Activated T-helper 17 cell treated with anti-CD3 and anti-CD28 coated beads, Interleukin-2, amount 50 U/mL, for 72 hours (primary cell): ENCODE results near the gene TSNAX. TPM values are rescaled to one million over a fixed set of nuclear protein-coding genes. Genes with fewer than 3 reads are reported as not detected.
"Not testable (repeated sequence)": the region's sequence is repeated elsewhere in the genome, so short reads cannot be mapped to it uniquely, and the experiment has no call there.

Experiments
- ATAC-seq: fragments of 150-1000 bp; cut with Tn5 transposase; replicated peaks from 2 replicates; pipeline ENCODE4 v1.10.0; 2021; ENCODE audit warnings: mild to moderate bottlenecking, moderate library complexity
- H3K27ac Mint-ChIP-seq: one replicate; pipeline ENCODE4 v1.8.0; 2022; ENCODE audit warnings: mixed read lengths
- H3K27me3 Mint-ChIP-seq: one replicate; pipeline ENCODE4 v1.8.0; 2022; ENCODE audit warnings: mixed read lengths
- H3K36me3 Mint-ChIP-seq: one replicate; pipeline ENCODE4 v1.8.0; 2022; ENCODE audit warnings: low read depth, mild to moderate bottlenecking, mixed read lengths
- H3K4me1 Mint-ChIP-seq: one replicate; pipeline ENCODE4 v1.8.0; 2022; ENCODE audit warnings: mixed read lengths
- H3K4me3 Mint-ChIP-seq: one replicate; pipeline ENCODE4 v1.8.0; 2022; ENCODE audit warnings: mild to moderate bottlenecking, mixed read lengths
- H3K9me3 Mint-ChIP-seq: one replicate; pipeline ENCODE4 v1.8.0; 2022; ENCODE audit warnings: mixed read lengths
- total RNA-seq, 2 donors: library from RNA; stranded (reverse); gene quantifications; one replicate each; pipeline ENCODE4 v1.2.3, GENCODE V29; 2022

Gene TSNAX
- total RNA-seq, 2 donors from 2014 or later: 34.5 to 35.3 TPM

DNA sequence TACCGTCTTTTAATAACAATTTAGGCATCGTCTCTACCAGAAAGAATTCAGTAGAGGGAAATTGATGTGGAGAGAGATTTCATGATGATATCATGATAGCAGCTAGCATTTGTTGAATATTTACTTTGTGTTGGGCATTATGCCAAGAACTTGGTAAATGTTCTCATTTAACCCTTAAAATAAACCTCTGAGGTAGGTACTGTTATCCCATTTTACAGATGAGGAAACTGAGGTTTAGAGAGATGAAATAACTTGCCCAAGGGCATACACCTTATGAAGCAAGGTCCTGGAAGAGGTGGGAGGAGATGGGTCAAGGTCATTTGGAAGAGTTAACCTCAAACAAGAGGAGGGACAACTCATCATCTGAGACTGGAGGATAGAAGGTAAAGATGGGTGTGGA lies 34.8 kb downstream of the TSNAX start:
- Mint-ChIP-seq H3K27me3 (no peaks in the 10 kb centered on the region), H3K4me1 (peaks cover 3% of the 10 kb centered on the region), H3K36me3 (peaks cover 56% of the 10 kb centered on the region), H3K27ac (no peak overlapping the region), H3K9me3 (no peaks in the 10 kb centered on the region), H3K4me3 (no peak overlapping the region)
- no peak for ATAC-seq

GRCh38 chr1:231564373-231564772 lies 35.9 kb downstream of the TSNAX start:
- Mint-ChIP-seq H3K4me1 (peaks cover 3% of the 10 kb centered on the region), H3K36me3 (peaks cover 56% of the 10 kb centered on the region), H3K27me3 (no peaks in the 10 kb centered on the region), H3K27ac (no peak overlapping the region), H3K9me3 (no peaks in the 10 kb centered on the region), H3K4me3 (no peak overlapping the region)
- ATAC-seq: no peak

DNA sequence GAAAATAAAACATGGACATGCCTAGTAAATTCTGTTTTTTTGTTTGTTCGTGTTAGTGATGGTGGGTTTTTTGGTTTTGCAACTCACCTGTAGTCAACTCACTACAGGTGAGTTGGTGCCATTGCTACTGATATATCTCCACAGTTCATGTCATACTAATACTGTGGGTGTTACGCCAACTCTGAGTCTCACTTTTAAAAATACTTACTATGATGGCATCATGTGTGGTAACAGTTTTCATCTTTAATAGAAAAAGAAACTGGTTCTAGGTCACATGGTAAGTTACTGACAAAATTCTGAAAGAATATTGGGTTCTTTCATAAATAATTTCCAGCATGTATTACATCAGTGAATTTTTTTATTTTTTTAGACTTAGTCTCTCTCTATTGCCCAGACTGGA lies 38.0 kb downstream of the TSNAX start:
- peak; percentile 87 for ATAC-seq
- no peaks in the 10 kb centered on the region for H3K27me3 Mint-ChIP-seq
- H3K36me3 Mint-ChIP-seq: peaks cover 48% of the 10 kb centered on the region
- H3K4me3 Mint-ChIP-seq: no peak overlapping the region
- no peak overlapping the region for H3K27ac Mint-ChIP-seq
- peaks cover 3% of the 10 kb centered on the region for H3K4me1 Mint-ChIP-seq
- no peaks in the 10 kb centered on the region for H3K9me3 Mint-ChIP-seq

DNA sequence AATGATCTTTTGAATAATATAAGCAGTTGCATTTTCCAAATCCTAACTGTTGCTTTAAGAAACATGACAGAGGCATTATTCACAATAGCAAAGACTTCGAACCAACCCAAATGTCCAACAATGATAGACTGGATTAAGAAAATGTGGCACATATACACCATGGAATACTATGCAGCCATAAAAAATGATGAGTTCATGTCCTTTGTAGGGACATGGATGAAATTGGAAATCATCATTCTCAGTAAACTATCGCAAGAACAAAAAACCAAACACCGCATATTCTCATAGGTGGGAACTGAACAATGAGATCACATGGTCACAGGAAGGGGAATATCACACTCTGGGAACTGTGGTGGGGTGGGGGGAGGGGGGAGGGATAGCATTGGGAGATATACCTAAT lies 41.8 kb downstream of the TSNAX start:
- peaks cover 19% of the 10 kb centered on the region for H3K36me3 Mint-ChIP-seq
- ATAC-seq, H3K4me1 Mint-ChIP-seq, H3K9me3 Mint-ChIP-seq, H3K27me3 Mint-ChIP-seq, H3K4me3 Mint-ChIP-seq, H3K27ac Mint-ChIP-seq: not testable (repeated sequence)

DNA sequence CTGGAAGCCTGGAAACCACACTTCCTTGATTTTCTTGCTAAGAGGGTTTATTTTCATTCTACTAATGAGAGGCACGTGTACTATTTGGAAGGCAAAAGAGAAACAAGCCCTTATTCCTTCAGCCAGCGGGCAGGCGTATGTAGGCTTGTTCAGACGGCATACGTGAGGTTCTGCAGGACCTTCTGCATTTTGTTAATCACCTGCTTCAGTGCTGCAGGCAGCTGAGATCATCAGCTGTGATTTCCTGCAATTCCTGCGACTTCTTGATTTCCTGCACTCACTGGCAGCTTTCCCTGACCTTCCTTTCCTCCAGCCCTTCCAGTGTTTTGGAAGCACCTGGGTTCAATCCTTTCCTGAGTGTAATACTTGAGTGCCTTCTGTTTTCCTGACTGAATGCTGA lies 43.4 kb downstream of the TSNAX start:
- H3K36me3 Mint-ChIP-seq: peaks cover 12% of the 10 kb centered on the region
- ATAC-seq: no peak
- H3K27me3 Mint-ChIP-seq: no peaks in the 10 kb centered on the region
- H3K9me3 Mint-ChIP-seq: no peaks in the 10 kb centered on the region
- no peak overlapping the region for H3K27ac Mint-ChIP-seq
- no peak overlapping the region for H3K4me3 Mint-ChIP-seq
- H3K4me1 Mint-ChIP-seq: no peaks in the 10 kb centered on the region

- no peaks in the 10 kb centered on the region for H3K27me3 Mint-ChIP-seq
- H3K4me3 Mint-ChIP-seq: no peak overlapping the region
- H3K27ac Mint-ChIP-seq: no peak overlapping the region
- H3K4me1 Mint-ChIP-seq: no peaks in the 10 kb centered on the region
- ATAC-seq: no peak
- H3K9me3 Mint-ChIP-seq: no peaks in the 10 kb centered on the region
- H3K36me3 Mint-ChIP-seq: no peaks in the 10 kb centered on the region
Observed at GRCh38 chr1:231575472-231575871, 47.0 kb downstream of the TSNAX start.

- no peak for ATAC-seq
- H3K27ac Mint-ChIP-seq: no peak overlapping the region
- H3K36me3 Mint-ChIP-seq: no peaks in the 10 kb centered on the region
- no peaks in the 10 kb centered on the region for H3K9me3 Mint-ChIP-seq
- no peak overlapping the region for H3K4me3 Mint-ChIP-seq
- H3K4me1 Mint-ChIP-seq: no peaks in the 10 kb centered on the region
- no peaks in the 10 kb centered on the region for H3K27me3 Mint-ChIP-seq
Observed at GRCh38 chr1:231576804-231577718, 48.6 kb downstream of the TSNAX start.

GRCh38 chr1:231580874-231581273 lies 52.4 kb downstream of the TSNAX start:
- ATAC-seq: no peak
- Mint-ChIP-seq H3K4me1 (no peaks in the 10 kb centered on the region), H3K4me3 (no peak overlapping the region), H3K27me3 (no peaks in the 10 kb centered on the region), H3K36me3 (no peaks in the 10 kb centered on the region), H3K9me3 (no peaks in the 10 kb centered on the region), H3K27ac (no peak overlapping the region)

DNA sequence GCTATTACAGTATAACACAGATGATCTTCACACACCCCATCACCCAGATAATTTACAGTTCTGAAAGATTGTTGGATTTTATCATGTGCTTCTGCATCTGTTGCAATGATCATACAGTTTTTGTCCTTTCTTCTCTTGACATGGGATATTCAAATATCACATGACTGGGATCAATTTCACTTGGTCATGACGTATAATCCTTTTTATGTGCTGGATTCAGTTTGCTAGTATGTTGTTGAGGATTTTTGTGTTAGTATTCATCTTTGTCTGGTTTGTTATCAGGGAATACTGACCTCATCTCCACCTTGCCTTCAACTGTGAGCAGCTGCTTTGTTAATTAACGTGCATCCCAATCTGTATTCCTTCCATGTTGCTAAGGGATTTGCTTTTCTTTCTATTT lies 53.4 kb downstream of the TSNAX start:
- Mint-ChIP-seq H3K27me3 (no peaks in the 10 kb centered on the region), H3K4me1 (no peaks in the 10 kb centered on the region), H3K27ac (no peak overlapping the region), H3K9me3 (no peaks in the 10 kb centered on the region), H3K36me3 (no peaks in the 10 kb centered on the region), H3K4me3 (no peak overlapping the region)
- no peak for ATAC-seq

- no peaks in the 10 kb centered on the region for H3K36me3 Mint-ChIP-seq
- H3K4me3 Mint-ChIP-seq: no peak overlapping the region
- no peak overlapping the region for H3K27ac Mint-ChIP-seq
- no peak for ATAC-seq
- no peaks in the 10 kb centered on the region for H3K27me3 Mint-ChIP-seq
- no peaks in the 10 kb centered on the region for H3K4me1 Mint-ChIP-seq
- H3K9me3 Mint-ChIP-seq: no peaks in the 10 kb centered on the region
Observed at GRCh38 chr1:231583376-231583775, 54.9 kb downstream of the TSNAX start.

- peak; percentile 39 for ATAC-seq
- Mint-ChIP-seq H3K36me3 (no peaks in the 10 kb centered on the region), H3K4me1 (no peaks in the 10 kb centered on the region), H3K4me3 (no peak overlapping the region), H3K27me3 (no peaks in the 10 kb centered on the region), H3K27ac (no peak overlapping the region), H3K9me3 (no peaks in the 10 kb centered on the region)
Observed at GRCh38 chr1:231584117-231584516, 55.6 kb downstream of the TSNAX start.

- no peaks in the 10 kb centered on the region for H3K9me3 Mint-ChIP-seq
- no peak overlapping the region for H3K27ac Mint-ChIP-seq
- no peak for ATAC-seq
- H3K4me3 Mint-ChIP-seq: no peak overlapping the region
- no peaks in the 10 kb centered on the region for H3K4me1 Mint-ChIP-seq
- no peaks in the 10 kb centered on the region for H3K27me3 Mint-ChIP-seq
- no peaks in the 10 kb centered on the region for H3K36me3 Mint-ChIP-seq
Observed at GRCh38 chr1:231584921-231585320, 56.5 kb downstream of the TSNAX start.

DNA sequence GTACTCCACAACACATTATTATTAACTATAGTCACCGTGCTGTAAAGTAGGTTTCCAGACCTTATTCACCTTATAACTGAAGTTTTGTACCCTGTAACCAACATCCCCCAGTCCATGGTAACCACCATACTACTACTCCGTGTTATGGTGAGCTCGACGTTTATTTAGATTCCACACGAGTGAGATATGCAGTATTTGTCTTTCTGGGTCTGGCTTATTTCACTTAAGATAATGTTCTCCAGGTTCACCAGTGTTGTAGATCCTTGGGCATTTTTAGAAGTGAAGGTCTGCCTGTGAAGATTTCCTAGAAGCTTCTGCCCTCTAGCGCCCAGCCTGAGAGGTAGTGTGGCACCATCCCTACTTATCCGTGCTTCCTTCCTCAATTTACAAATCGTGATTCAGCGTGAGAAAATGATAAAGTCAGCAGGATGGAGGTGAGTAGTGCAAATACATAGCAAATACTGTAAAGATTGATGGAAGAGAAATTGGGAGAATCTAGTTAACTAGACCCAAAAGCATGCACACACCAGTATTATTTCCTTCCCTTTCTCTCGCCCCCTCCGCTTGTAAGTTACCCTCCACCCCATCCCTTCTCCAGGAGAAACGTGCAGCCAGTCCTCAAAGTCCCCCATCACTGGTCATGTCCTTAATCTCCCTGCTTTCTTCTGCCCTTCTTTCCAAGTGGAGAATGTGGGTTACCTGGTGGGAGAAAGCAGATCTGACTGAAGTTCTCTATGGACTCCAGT lies 62.2 kb downstream of the TSNAX start:
- Mint-ChIP-seq H3K4me3 (no peak overlapping the region), H3K27me3 (no peaks in the 10 kb centered on the region), H3K9me3 (no peaks in the 10 kb centered on the region), H3K36me3 (no peaks in the 10 kb centered on the region), H3K4me1 (no peaks in the 10 kb centered on the region), H3K27ac (no peak overlapping the region)
- peak; percentile 86 for ATAC-seq

DNA sequence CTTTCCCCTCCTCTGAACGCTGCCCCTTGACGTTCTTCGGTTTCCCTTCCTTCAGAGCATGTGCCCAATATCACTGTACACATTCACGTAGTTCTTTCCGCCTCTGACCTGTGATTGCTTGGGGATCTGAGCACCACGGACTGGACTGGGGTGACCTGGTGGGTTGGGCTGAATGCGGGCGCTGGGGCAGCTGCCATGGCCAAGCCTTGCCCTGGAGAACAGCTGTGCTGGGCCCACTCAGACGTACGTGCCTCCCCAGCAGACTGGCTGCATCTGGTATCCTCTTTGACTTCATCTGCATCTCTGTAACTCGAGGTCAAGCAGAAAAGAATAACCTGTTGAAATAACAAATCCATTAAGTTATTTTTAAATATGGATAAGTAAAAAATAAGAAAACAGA lies 63.0 kb downstream of the TSNAX start:
- Mint-ChIP-seq H3K4me1 (no peaks in the 10 kb centered on the region), H3K27me3 (no peaks in the 10 kb centered on the region)

GRCh38 chr1:231592809-231593208 lies 64.3 kb downstream of the TSNAX start:
- H3K27ac Mint-ChIP-seq: no peak overlapping the region
- H3K36me3 Mint-ChIP-seq: no peaks in the 10 kb centered on the region
- no peak overlapping the region for H3K4me3 Mint-ChIP-seq
- H3K4me1 Mint-ChIP-seq: no peaks in the 10 kb centered on the region
- no peak for ATAC-seq
- H3K9me3 Mint-ChIP-seq: no peaks in the 10 kb centered on the region
- no peaks in the 10 kb centered on the region for H3K27me3 Mint-ChIP-seq

More for the DNA sequence above, 63.0 kb downstream of the TSNAX start:
- Mint-ChIP-seq H3K4me3 (no peak overlapping the region), H3K9me3 (no peaks in the 10 kb centered on the region), H3K27ac (no peak overlapping the region), H3K36me3 (no peaks in the 10 kb centered on the region)
- ATAC-seq: no peak
